SK-N-SH (cell line): ENCODE data around the gene CYP27B1. TPM values are rescaled to one million over a fixed set of nuclear protein-coding genes. Genes with fewer than 3 reads are reported as not detected.
A peak's percentile ranks its signal among the peaks of the same experiment; 100 is the strongest.

Source experiments
- CTCF ChIA-PET: fragments of 300-600, 350-600 bp; formaldehyde crosslinking; extraction: SDS; loops from one replicate; lab custom pipeline; 2021; lab: Yijun Ruan, JAX
- POLR2A ChIA-PET: fragments of 350-600 bp; sonication (Branson Sonifier 250); formaldehyde crosslinking; extraction: SDS; loops from one replicate; lab custom pipeline; 2020; ENCODE audit warnings: antibody characterized with exemption, inconsistent platforms; lab: Yijun Ruan, JAX
- DNase-seq: peaks from one replicate; pipeline ENCODE4 v3.0.0; 2012
- H2AFZ ChIP-seq: fragments of 200-600 bp; sonication (generic); 2 replicates; pipeline ENCODE4 v1.8.1; 2016; ENCODE audit warnings: antibody characterized with exemption, mild to moderate bottlenecking, low read depth
- H3F3A ChIP-seq: fragments of 200-600 bp; sonication (generic); replicated peaks from 2 replicates; pipeline ENCODE3; 2016; ENCODE audit warnings: antibody characterized with exemption, mild to moderate bottlenecking; ENCODE audit not compliant: insufficient read depth
- H3K27ac ChIP-seq, 2 experiments: fragments of 200-500 bp in 1 of 2; fragments of 200-600 bp in 1 of 2; sonication (Bioruptor generic) in 1 of 2; sonication (generic), shearing (Covaris generic) in 1 of 2; 2 replicates each; pipeline versions ENCODE4 v1.5.1 to v1.6.1; 2014 to 2016; ENCODE audit warnings: low read depth in 2 of 2, inconsistent platforms in 1 of 2, low read length in 1 of 2, mild to moderate bottlenecking in 1 of 2, mixed read lengths in 1 of 2
- H3K27me3 ChIP-seq: fragments of 200-600 bp; sonication (generic), shearing (Covaris generic); 2 replicates; pipeline ENCODE4 v1.6.1; 2016; ENCODE audit warnings: mixed run types; ENCODE audit not compliant: insufficient read depth
- H3K36me3 ChIP-seq, 2 experiments: fragments of 200-500 bp in 1 of 2; fragments of 200-600 bp in 1 of 2; sonication (Bioruptor generic) in 1 of 2; sonication (generic) in 1 of 2; replicated peaks in 1 of 2; 2 replicates each; pipeline versions ENCODE3 to v1.5.1; 2014 to 2016; ENCODE audit warnings: low read length in 1 of 2, mild to moderate bottlenecking in 1 of 2; ENCODE audit not compliant: insufficient read depth in 2 of 2, control insufficient read depth in 1 of 2
- H3K4me1 ChIP-seq, 2 experiments: fragments of 200-500 bp in 1 of 2; fragments of 200-600 bp in 1 of 2; sonication (Bioruptor generic) in 1 of 2; sonication (generic), shearing (Covaris generic) in 1 of 2; 2 replicates each; pipeline versions ENCODE4 v1.5.1 to v1.6.1; 2014 to 2016; ENCODE audit warnings: low read depth in 1 of 2, low read length in 1 of 2, mixed run types in 1 of 2; ENCODE audit not compliant: insufficient read depth in 2 of 2, control insufficient read depth in 1 of 2
- H3K4me2 ChIP-seq: fragments of 200-600 bp; sonication (generic), shearing (Covaris generic); 2 replicates; pipeline ENCODE4 v1.6.1; 2017; ENCODE audit warnings: mixed run types
- H3K4me3 ChIP-seq, 2 experiments: fragments of 200-500 bp in 1 of 2; fragments of 200-600 bp in 1 of 2; sonication (Bioruptor generic) in 1 of 2; sonication (generic), shearing (Covaris generic) in 1 of 2; 2 replicates each; pipeline versions ENCODE4 v1.5.1 to v1.8.1; 2014 to 2016; ENCODE audit warnings: low read depth in 2 of 2, inconsistent platforms in 1 of 2, low read length in 1 of 2, mild to moderate bottlenecking in 1 of 2, mixed read lengths in 1 of 2, moderate library complexity in 1 of 2
- H3K79me2 ChIP-seq: fragments of 200-600 bp; sonication (generic); 2 replicates; pipeline ENCODE4 v1.8.1; 2017; ENCODE audit warnings: mild to moderate bottlenecking; ENCODE audit not compliant: insufficient read depth
- H3K9ac ChIP-seq: fragments of 200-600 bp; sonication (generic); 2 replicates; pipeline ENCODE4 v1.6.1; 2017; ENCODE audit warnings: mixed run types
- H3K9me2 ChIP-seq: fragments of 200-600 bp; sonication (generic); 2 replicates; pipeline ENCODE4 v1.6.1; 2017; ENCODE audit warnings: mixed run types
- H3K9me3 ChIP-seq: fragments of 200-600 bp; sonication (generic); 2 replicates; pipeline ENCODE4 v1.6.1; 2017; ENCODE audit warnings: mixed run types, mild to moderate bottlenecking, moderate library complexity
- H4K20me1 ChIP-seq: fragments of 200-600 bp; sonication (generic); 2 replicates; pipeline ENCODE4 v1.6.1; 2017; ENCODE audit warnings: mild to moderate bottlenecking, mixed run types; ENCODE audit not compliant: insufficient read depth
- EP300 ChIP-seq, 2 experiments: IDR thresholded peaks; 2 replicates each; pipeline versions ENCODE4 v1.4.0 to v1.6.1; 2012; ENCODE audit warnings: borderline replicate concordance in 1 of 2, low read depth in 1 of 2, low read length in 1 of 2
- EZH2phosphoT487 ChIP-seq: fragments of 200-600 bp; sonication (generic); IDR thresholded peaks from 2 replicates; pipeline ENCODE4 v1.6.1; 2017; ENCODE audit warnings: low read depth, mixed run types, mild to moderate bottlenecking, antibody characterized with exemption, moderate library complexity, borderline replicate concordance
- FOSL2 ChIP-seq: IDR thresholded peaks from 2 replicates; pipeline ENCODE4 v1.4.0; 2012; ENCODE audit warnings: low read depth, mild to moderate bottlenecking, moderate library complexity, borderline replicate concordance
- FOXJ3 ChIP-seq: sonication (generic); formaldehyde crosslinking; IDR thresholded peaks from 2 replicates; pipeline ENCODE4 v1.5.1; 2020; ENCODE audit warnings: mild to moderate bottlenecking, missing genetic modification reagents
- FOXM1 ChIP-seq: IDR thresholded peaks from 2 replicates; pipeline ENCODE4 v1.4.0; 2012; ENCODE audit warnings: low read depth, mild to moderate bottlenecking
- GABPA ChIP-seq: IDR thresholded peaks from 2 replicates; pipeline ENCODE4 v1.4.0; 2012; ENCODE audit warnings: low read depth, mild to moderate bottlenecking
- MAX ChIP-seq: IDR thresholded peaks from 2 replicates; pipeline ENCODE4 v1.4.0; 2012; ENCODE audit warnings: low read depth
- MEF2A ChIP-seq: IDR thresholded peaks from 2 replicates; pipeline ENCODE4 v1.4.0; 2012; ENCODE audit warnings: low read depth, borderline replicate concordance
- MXI1 ChIP-seq: IDR thresholded peaks from 2 replicates; pipeline ENCODE4 v1.6.1; 2012; ENCODE audit warnings: mild to moderate bottlenecking, low read depth, low read length, improper control_type of control experiment
- NFIC ChIP-seq: IDR thresholded peaks from 2 replicates; pipeline ENCODE4 v1.4.0; 2012; ENCODE audit warnings: borderline replicate concordance
- POLR2AphosphoS5 ChIP-seq: IDR thresholded peaks from 2 replicates; pipeline ENCODE4 v1.6.1; 2012; ENCODE audit warnings: low read depth, low read length
- RAD21 ChIP-seq: IDR thresholded peaks from 2 replicates; pipeline ENCODE4 v1.6.1; 2012; ENCODE audit warnings: mild to moderate bottlenecking, low read length
- SIN3A ChIP-seq: IDR thresholded peaks from 2 replicates; pipeline ENCODE4 v1.6.1; 2012; ENCODE audit warnings: low read depth, mild to moderate bottlenecking, low read length, moderate library complexity, borderline replicate concordance
- SMC3 ChIP-seq: IDR thresholded peaks from 2 replicates; pipeline ENCODE4 v1.6.1; 2012; ENCODE audit warnings: low read depth, low read length, improper control_type of control experiment
- TCF12 ChIP-seq: IDR thresholded peaks from 2 replicates; pipeline ENCODE4 v1.4.0; 2012
- TEAD4 ChIP-seq: IDR thresholded peaks from 2 replicates; pipeline ENCODE4 v1.4.0; 2012; ENCODE audit warnings: mild to moderate bottlenecking, borderline replicate concordance; ENCODE audit not compliant: insufficient read depth
- YY1 ChIP-seq: IDR thresholded peaks from 2 replicates; pipeline ENCODE4 v1.4.0; 2012; ENCODE audit warnings: low read depth, mild to moderate bottlenecking
- WGBS: methylation state at CpG from one replicate; pipeline ENCODE4 v1.1.6; 2017; ENCODE audit warnings: low lambda C conversion rate; 5-methylcytosine and 5-hydroxymethylcytosine counted together
- polyA plus RNA-seq, 3 experiments: library from polyadenylated mRNA; depleted of rRNA; stranded (reverse); fragments of >200 nt; gene quantifications; 2 replicates each; pipeline ENCODE4 v1.2.3, GENCODE V29; 2012
- TF ChIP-seq, protein P1 (sequence below): fragments of 200-600 bp; sonication (generic); IDR thresholded peaks from 2 replicates; pipeline ENCODE4 v1.6.1; 2017; ENCODE audit warnings: antibody characterized with exemption, mild to moderate bottlenecking, moderate library complexity
- TF ChIP-seq, protein P2 (sequence below): IDR thresholded peaks from 2 replicates; pipeline ENCODE4 v1.4.0; 2012; ENCODE audit warnings: low read depth, borderline replicate concordance
- TF ChIP-seq, protein P3 (sequence below): IDR thresholded peaks from 2 replicates; pipeline ENCODE4 v1.4.0; 2012; ENCODE audit warnings: low read depth, borderline replicate concordance
- TF ChIP-seq, protein P4 (sequence below): fragments of 150-350 bp; IDR thresholded peaks from 2 replicates; pipeline ENCODE4 v1.6.1; 2017; ENCODE audit warnings: antibody characterized with exemption, low read length, low read depth, borderline replicate concordance

CYP27B1 gene
- polyA plus RNA-seq, 1 of the 3 experiments (the other 2 are of a cell fraction) = 1.7 TPM

- H3F3A ChIP-seq = peaks cover 18% of the 10 kb centered on the region
- H3K4me1 ChIP-seq = peaks cover 0 to 35% of the 10 kb centered on the region in 2 experiments; a peak in 2 of 4 replicates
- H3K79me2 ChIP-seq = no peaks in the 10 kb centered on the region
- WGBS = 49% methylated on average over 7 of the region's 7 CpGs
- ChIA-PET CTCF (interaction anchor here (0.7 to 7.1 kb wide), 6 partner anchors 9 to 156 kb away, joined by 3 to 133 read pairs (median 6); no protein-coding TSS in a partner anchor), POLR2A (no interaction called here)
- no peak for DNase-seq
- no peaks in the 10 kb centered on the region for H3K9me2 ChIP-seq
- no peak overlapping the region for H2AFZ ChIP-seq
- TF ChIP-seq MAX (no peak), NFIC (no peak), RAD21 (no peak)
- peak overlapping the region; percentile 87; the same call in 1 of the 2 replicates for H3K4me2 ChIP-seq
- H3K9me3 ChIP-seq = no peaks in the 10 kb centered on the region
- H3K27me3 ChIP-seq = no peaks in the 10 kb centered on the region
- H3K36me3 ChIP-seq = no peaks in the 10 kb centered on the region
- peak overlapping the region in 1 of 2 experiments; percentile 63; a peak in 1 of 4 replicates for H3K4me3 ChIP-seq
- H3K9ac ChIP-seq = no peak overlapping the region
- peak overlapping the region in 1 of 2 experiments; percentile 5; a peak in 1 of 4 replicates for H3K27ac ChIP-seq
- no peaks in the 10 kb centered on the region for H4K20me1 ChIP-seq
Observed at GRCh38 chr12:57739387-57739786, 27.5 kb downstream of the CYP27B1 start.

DNA sequence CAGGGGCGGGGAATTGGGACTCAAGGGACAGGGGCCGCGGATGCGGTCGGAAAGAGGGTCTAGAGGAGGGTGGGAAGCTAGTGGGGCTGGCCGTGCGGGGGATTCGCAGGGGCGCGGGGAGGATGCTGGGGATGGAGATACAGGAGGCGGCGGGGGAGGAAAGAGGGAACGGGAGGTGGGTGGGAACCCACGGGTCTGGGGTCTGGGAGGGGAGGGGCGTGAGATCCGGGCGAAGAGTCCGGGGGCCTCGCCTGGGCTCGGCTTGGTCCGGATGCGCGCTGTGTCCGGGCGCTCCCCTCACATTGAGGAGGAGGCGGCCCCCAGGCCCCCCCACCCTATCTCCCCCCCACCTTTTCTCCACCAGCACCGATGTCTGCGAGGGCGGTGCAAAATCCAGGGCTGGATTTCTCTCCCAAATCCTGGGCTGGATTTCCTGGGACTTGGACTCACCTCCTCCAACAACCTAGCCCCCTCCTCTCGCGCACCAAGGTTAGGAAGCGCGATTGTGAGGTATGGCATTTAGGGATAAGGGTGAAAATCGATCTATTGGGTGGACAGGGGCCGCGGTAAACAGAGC is 28.1 kb downstream of the CYP27B1 start, which contains the start of gene AGAP2:
AGAP2 (minus strand) TSS at position 82 of the 577 bp plus-strand sequence. CDS start 496 bp downstream, outside the sequence.
- H3K27ac ChIP-seq = peak within 1 kb of the TSS in 1 of 2 experiments; percentile 78; a peak in 2 of 4 replicates
- peak within 1 kb of the TSS; percentile 63; the same call in 1 of the 2 replicates for H2AFZ ChIP-seq
- H3K4me1 ChIP-seq = peaks cover 0 to 29% of the 10 kb centered on the region in 2 experiments; a peak in 2 of 4 replicates
- H3K9me2 ChIP-seq = no peaks in the 10 kb centered on the region
- no peaks in the 10 kb centered on the region for H3K79me2 ChIP-seq
- no peaks in the 10 kb centered on the region for H4K20me1 ChIP-seq
- POLR2A ChIA-PET = no interaction called here
- peaks cover 17% of the 10 kb centered on the region for H3F3A ChIP-seq
- H3K9me3 ChIP-seq = no peaks in the 10 kb centered on the region
- H3K4me2 ChIP-seq = peak within 1 kb of the TSS; percentile 87
- peak; percentile 91 for DNase-seq
- 3% methylated on average over 34 of the region's 36 CpGs for WGBS
- peak within 1 kb of the TSS; percentile 55 for H3K9ac ChIP-seq
- CTCF ChIA-PET = interaction anchor here (0.8 to 7.1 kb wide), 7 partner anchors 12 to 156 kb away, joined by 3 to 133 read pairs (median 5); partner anchors contain the start of gene B4GALNT1
- no peaks in the 10 kb centered on the region for H3K27me3 ChIP-seq
- peak within 1 kb of the TSS; percentile 63 to 68 for H3K4me3 ChIP-seq
- H3K36me3 ChIP-seq = peaks cover 0 to 2% of the 10 kb centered on the region in 2 experiments
- no peak for TF ChIP-seq TEAD4
- no peak for TF ChIP-seq FOXM1
- TF ChIP-seq EZH2phosphoT487 = no peak
- TF ChIP-seq NFIC = no peak
- no peak for TF ChIP-seq GABPA
- TF ChIP-seq MAX = no peak
- TF ChIP-seq TCF12 = no peak
- TF ChIP-seq, protein P1, sequence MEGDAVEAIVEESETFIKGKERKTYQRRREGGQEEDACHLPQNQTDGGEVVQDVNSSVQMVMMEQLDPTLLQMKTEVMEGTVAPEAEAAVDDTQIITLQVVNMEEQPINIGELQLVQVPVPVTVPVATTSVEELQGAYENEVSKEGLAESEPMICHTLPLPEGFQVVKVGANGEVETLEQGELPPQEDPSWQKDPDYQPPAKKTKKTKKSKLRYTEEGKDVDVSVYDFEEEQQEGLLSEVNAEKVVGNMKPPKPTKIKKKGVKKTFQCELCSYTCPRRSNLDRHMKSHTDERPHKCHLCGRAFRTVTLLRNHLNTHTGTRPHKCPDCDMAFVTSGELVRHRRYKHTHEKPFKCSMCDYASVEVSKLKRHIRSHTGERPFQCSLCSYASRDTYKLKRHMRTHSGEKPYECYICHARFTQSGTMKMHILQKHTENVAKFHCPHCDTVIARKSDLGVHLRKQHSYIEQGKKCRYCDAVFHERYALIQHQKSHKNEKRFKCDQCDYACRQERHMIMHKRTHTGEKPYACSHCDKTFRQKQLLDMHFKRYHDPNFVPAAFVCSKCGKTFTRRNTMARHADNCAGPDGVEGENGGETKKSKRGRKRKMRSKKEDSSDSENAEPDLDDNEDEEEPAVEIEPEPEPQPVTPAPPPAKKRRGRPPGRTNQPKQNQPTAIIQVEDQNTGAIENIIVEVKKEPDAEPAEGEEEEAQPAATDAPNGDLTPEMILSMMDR = no peak
- TF ChIP-seq, protein P2, sequence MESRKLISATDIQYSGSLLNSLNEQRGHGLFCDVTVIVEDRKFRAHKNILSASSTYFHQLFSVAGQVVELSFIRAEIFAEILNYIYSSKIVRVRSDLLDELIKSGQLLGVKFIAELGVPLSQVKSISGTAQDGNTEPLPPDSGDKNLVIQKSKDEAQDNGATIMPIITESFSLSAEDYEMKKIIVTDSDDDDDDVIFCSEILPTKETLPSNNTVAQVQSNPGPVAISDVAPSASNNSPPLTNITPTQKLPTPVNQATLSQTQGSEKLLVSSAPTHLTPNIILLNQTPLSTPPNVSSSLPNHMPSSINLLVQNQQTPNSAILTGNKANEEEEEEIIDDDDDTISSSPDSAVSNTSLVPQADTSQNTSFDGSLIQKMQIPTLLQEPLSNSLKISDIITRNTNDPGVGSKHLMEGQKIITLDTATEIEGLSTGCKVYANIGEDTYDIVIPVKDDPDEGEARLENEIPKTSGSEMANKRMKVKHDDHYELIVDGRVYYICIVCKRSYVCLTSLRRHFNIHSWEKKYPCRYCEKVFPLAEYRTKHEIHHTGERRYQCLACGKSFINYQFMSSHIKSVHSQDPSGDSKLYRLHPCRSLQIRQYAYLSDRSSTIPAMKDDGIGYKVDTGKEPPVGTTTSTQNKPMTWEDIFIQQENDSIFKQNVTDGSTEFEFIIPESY = no peak
- no peak for TF ChIP-seq SIN3A
- no peak for TF ChIP-seq POLR2AphosphoS5
- TF ChIP-seq EP300 (IDR thresholded peaks at IDR 0.05; ENCODE audit: borderline replicate concordance in 1 of 2, low read depth in 1 of 2, low read length in 1 of 2) = no peak
- no peak for TF ChIP-seq FOSL2
- TF ChIP-seq FOXJ3 (CRISPR knock-in tag) = no peak
- no peak for TF ChIP-seq SMC3
- TF ChIP-seq MEF2A = no peak
- TF ChIP-seq, protein P3, sequence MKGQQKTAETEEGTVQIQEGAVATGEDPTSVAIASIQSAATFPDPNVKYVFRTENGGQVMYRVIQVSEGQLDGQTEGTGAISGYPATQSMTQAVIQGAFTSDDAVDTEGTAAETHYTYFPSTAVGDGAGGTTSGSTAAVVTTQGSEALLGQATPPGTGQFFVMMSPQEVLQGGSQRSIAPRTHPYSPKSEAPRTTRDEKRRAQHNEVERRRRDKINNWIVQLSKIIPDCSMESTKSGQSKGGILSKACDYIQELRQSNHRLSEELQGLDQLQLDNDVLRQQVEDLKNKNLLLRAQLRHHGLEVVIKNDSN = no peak
- TF ChIP-seq MXI1 = no peak
- TF ChIP-seq, protein P4, sequence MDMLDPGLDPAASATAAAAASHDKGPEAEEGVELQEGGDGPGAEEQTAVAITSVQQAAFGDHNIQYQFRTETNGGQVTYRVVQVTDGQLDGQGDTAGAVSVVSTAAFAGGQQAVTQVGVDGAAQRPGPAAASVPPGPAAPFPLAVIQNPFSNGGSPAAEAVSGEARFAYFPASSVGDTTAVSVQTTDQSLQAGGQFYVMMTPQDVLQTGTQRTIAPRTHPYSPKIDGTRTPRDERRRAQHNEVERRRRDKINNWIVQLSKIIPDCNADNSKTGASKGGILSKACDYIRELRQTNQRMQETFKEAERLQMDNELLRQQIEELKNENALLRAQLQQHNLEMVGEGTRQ = no peak
- TF ChIP-seq YY1 = peak; percentile 69; the same call in 1 of the 2 replicates
